ENCODE results near the gene CCDC126. TPM values are rescaled to one million over a fixed set of nuclear protein-coding genes. Genes with fewer than 3 reads are reported as not detected.

The CCDC126 gene
- total and polyA plus RNA-seq, 10 of the 15 experiments (the other 5 are each of a cell fraction or from before 2014, with no cell fraction given) = 10.9 to 49.9 (median 24.1) TPM

- TF ChIP-seq CEBPZ (IDR thresholded peaks at IDR 0.05; ENCODE audit: low read depth, low read length) (no peak), EGR1 (IDR thresholded peaks at IDR 0.05; ENCODE audit: borderline replicate concordance in 1 of 2, low read depth in 2 of 2, low read length in 2 of 2) (no peak), RAD21 (IDR thresholded peaks at IDR 0.05; ENCODE audit: insufficient read depth, low read depth, low read length) (no peak), MEF2A (IDR thresholded peaks at IDR 0.05; ENCODE audit: insufficient read depth, low read depth, low read length) (no peak)
Measured at GRCh38 chr7:23687011-23687410, 89.8 kb downstream of the CCDC126 start (continued).

- no peak for FAIRE-seq
- TF ChIP-seq MYB (IDR thresholded peaks at IDR 0.05; ENCODE audit: borderline replicate concordance, low read depth, low read length) (no peak), ATF3 (IDR thresholded peaks at IDR 0.05; ENCODE audit: borderline replicate concordance, extremely low read depth, low read depth, low read length) (no peak), E4F1 (IDR thresholded peaks at IDR 0.05; ENCODE audit: borderline replicate concordance, partially characterized antibody) (no peak)
Measured at GRCh38 chr7:23689165-23689564, 92.0 kb downstream of the CCDC126 start.

More at GRCh38 chr7:23689165-23689564, 92.0 kb downstream of the CCDC126 start:
- no peaks in the 10 kb centered on the region for H3K27me3 ChIP-seq (replicated peaks in 1 of 2; ENCODE audit: control insufficient read depth in 2 of 2, insufficient read depth in 2 of 2, low read length in 1 of 2)
- H3K4me3 ChIP-seq = no peak overlapping the region
- BruUV-seq (replicated peaks) = no TSS peak
- H3K27ac ChIP-seq (ENCODE audit: control insufficient read depth, insufficient read depth) = no peak overlapping the region
- DNase-seq (ENCODE audit: low read depth, low spot score) (no peak), ATAC-seq (no peak)
- RAD21 ChIA-PET (ENCODE audit: unreplicated experiment) = no interaction called here
- H3K9ac ChIP-seq (ENCODE audit: control insufficient read depth, insufficient read depth, low read length) = no peak overlapping the region
- in situ Hi-C loops (cut with MboI) = no loop called here
- H3K36me3 ChIP-seq (ENCODE audit: control insufficient read depth in 2 of 2, insufficient read depth in 2 of 2, low read length in 1 of 2) = peaks cover 0 to 6% of the 10 kb centered on the region in 2 experiments
- H3K4me1 ChIP-seq (ENCODE audit: control insufficient read depth, insufficient read depth, low read length) = no peaks in the 10 kb centered on the region; the same call in 1 of the 2 replicates
- no peaks in the 10 kb centered on the region; the same call in 1 of the 3 replicates for H3K9me3 ChIP-seq (replicated peaks; ENCODE audit: control insufficient read depth, insufficient read depth, low read length)
- no peaks in the 10 kb centered on the region for H3K79me2 ChIP-seq (ENCODE audit: control insufficient read depth, insufficient read depth, low read length)
- POLR2A ChIA-PET = no interaction called here
- SMC1A ChIA-PET (ENCODE audit: uncharacterized antibody, unreplicated experiment) = interaction anchor here (2.2 kb wide), 1 partner anchor 8 kb away, joined by 7 read pairs; no protein-coding TSS in a partner anchor
- CTCF ChIA-PET = interaction anchor here (11.3 kb wide), 1 partner anchor 7 kb away, joined by 123 read pairs; no protein-coding TSS in a partner anchor
- intact Hi-C loops (cut with micrococcal nuclease; ENCODE audit: unreplicated experiment) = no loop called here
- WGBS (ENCODE audit: insufficient coverage, insufficient replicate concordance, low lambda C conversion rate, missing lambda C conversion rate) = 77% methylated on average over 4 of the region's 4 CpGs
- H3K4me2 ChIP-seq (ENCODE audit: control insufficient read depth, insufficient read depth) = no peak overlapping the region
- H4K20me1 ChIP-seq (ENCODE audit: control insufficient read depth, insufficient read depth) = no peaks in the 10 kb centered on the region
- no peak overlapping the region for H2AFZ ChIP-seq (ENCODE audit: control insufficient read depth, low read depth, low read length)
